ENCODE results near the gene TAL2.

The TAL2 gene

GRCh38 chr9:105686936-105687335 lies 24.7 kb downstream of the TAL2 start:
- no peak overlapping the region for H3K27ac ChIP-seq
- H3K4me2 ChIP-seq = no peak overlapping the region
- H3K36me3 ChIP-seq = no peaks in the 10 kb centered on the region
- no peaks in the 10 kb centered on the region for H3K9me3 ChIP-seq
- H4K20me1 ChIP-seq = no peaks in the 10 kb centered on the region
- no peak overlapping the region for H3K4me3 ChIP-seq
- H3K27me3 ChIP-seq = peaks cover 7% of the 10 kb centered on the region; the same call in 1 of the 2 replicates
- H3K9ac ChIP-seq = no peak overlapping the region
- TF ChIP-seq Cebpa-rat (IDR thresholded peaks at IDR 0.05) = no peak
- no peaks in the 10 kb centered on the region for H3K4me1 ChIP-seq

GRCh38 chr9:105690742-105691141 lies 28.5 kb downstream of the TAL2 start:
- Histone ChIP-seq H3K4me2 (no peak overlapping the region), H3K27ac (no peak overlapping the region), H3K9me3 (no peaks in the 10 kb centered on the region), H3K4me1 (peaks cover 17% of the 10 kb centered on the region), H3K9ac (no peak overlapping the region), H3K27me3 (peaks cover 35% of the 10 kb centered on the region), H3K4me3 (no peak overlapping the region), H4K20me1 (no peaks in the 10 kb centered on the region; the same call in 1 of the 2 replicates), H3K36me3 (no peaks in the 10 kb centered on the region)
- TF ChIP-seq Cebpa-rat (IDR thresholded peaks at IDR 0.05) = no peak

- H3K4me1 ChIP-seq = peaks cover 22% of the 10 kb centered on the region
- H3K36me3 ChIP-seq = no peaks in the 10 kb centered on the region
- H3K9ac ChIP-seq = peak overlapping the region; percentile 47; the same call in 1 of the 2 replicates
- TF ChIP-seq Cebpa-rat (IDR thresholded peaks at IDR 0.05) = no peak
- H3K4me2 ChIP-seq = peak overlapping the region; percentile 86
- H3K4me3 ChIP-seq = peak overlapping the region; percentile 76
- peaks cover 35% of the 10 kb centered on the region for H3K27me3 ChIP-seq
- no peak overlapping the region for H3K27ac ChIP-seq
- H4K20me1 ChIP-seq = no peaks in the 10 kb centered on the region; the same call in 1 of the 2 replicates
- H3K9me3 ChIP-seq = no peaks in the 10 kb centered on the region
These were observed 31.4 kb downstream of the TAL2 start for GRCh38 chr9:105693435-105694189.

- Histone ChIP-seq H3K9me3 (no peaks in the 10 kb centered on the region), H3K4me1 (peaks cover 22% of the 10 kb centered on the region), H3K27ac (no peak within 1 kb of the TSS), H3K4me2 (peak within 1 kb of the TSS; percentile 86), H3K4me3 (peak within 1 kb of the TSS; percentile 76), H3K36me3 (no peaks in the 10 kb centered on the region), H3K9ac (peak within 1 kb of the TSS; percentile 64; the same call in 1 of the 2 replicates), H4K20me1 (no peaks in the 10 kb centered on the region; the same call in 1 of the 2 replicates), H3K27me3 (peaks cover 35% of the 10 kb centered on the region)
- TF ChIP-seq Cebpa-rat (IDR thresholded peaks at IDR 0.05) = no peak
These were observed 32.1 kb downstream of the TAL2 start, which contains the start of gene TMEM38B for GRCh38 chr9:105694190-105694847. TMEM38B (plus strand) TSS chr9:105694541; CDS start chr9:105694661, 120 bp downstream.

- Histone ChIP-seq H3K4me1 (peaks cover 24% of the 10 kb centered on the region), H4K20me1 (no peaks in the 10 kb centered on the region; the same call in 1 of the 2 replicates), H3K9ac (peak overlapping the region; percentile 64; the same call in 1 of the 2 replicates), H3K36me3 (no peaks in the 10 kb centered on the region), H3K4me2 (peak overlapping the region; percentile 86), H3K27me3 (peaks cover 35% of the 10 kb centered on the region), H3K4me3 (peak overlapping the region; percentile 76), H3K27ac (no peak overlapping the region), H3K9me3 (no peaks in the 10 kb centered on the region)
- TF ChIP-seq Cebpa-rat (IDR thresholded peaks at IDR 0.05) = no peak
These were observed 32.8 kb downstream of the TAL2 start for GRCh38 chr9:105694848-105695581.

DNA sequence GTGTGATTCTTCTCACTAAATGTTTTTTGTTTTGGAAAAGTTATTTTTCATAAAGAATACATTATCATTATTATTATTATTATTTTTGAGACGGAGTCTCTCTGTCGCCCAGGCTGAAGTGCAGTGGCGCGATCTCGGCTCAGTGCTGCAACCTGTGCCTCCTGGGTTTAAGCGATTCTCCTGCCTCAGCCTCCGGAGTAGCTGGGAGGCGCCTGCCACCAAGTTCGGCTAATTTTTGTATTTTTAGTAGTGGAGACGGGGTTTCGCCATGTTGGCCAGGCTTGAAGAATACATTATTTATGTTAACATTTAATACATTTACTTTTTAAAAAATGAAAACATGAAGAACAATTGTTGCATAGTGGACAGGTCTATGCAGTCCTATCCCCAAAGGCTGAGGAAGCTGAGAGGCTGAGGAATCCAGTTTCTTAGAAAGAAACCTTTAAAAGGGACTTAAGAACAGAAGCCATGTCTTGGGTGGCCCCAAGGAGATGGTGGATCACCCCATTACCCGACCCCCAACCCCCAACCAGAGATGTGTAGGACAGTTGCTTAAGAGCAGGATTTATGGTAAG lies 34.0 kb downstream of the TAL2 start:
- no peaks in the 10 kb centered on the region; the same call in 1 of the 2 replicates for H4K20me1 ChIP-seq
- H3K4me2 ChIP-seq = no peak overlapping the region
- H3K36me3 ChIP-seq = no peaks in the 10 kb centered on the region
- peaks cover 36% of the 10 kb centered on the region for H3K4me1 ChIP-seq
- H3K27ac ChIP-seq = no peak overlapping the region
- H3K9me3 ChIP-seq = no peaks in the 10 kb centered on the region
- TF ChIP-seq Cebpa-rat (IDR thresholded peaks at IDR 0.05) = no peak
- no peak overlapping the region for H3K4me3 ChIP-seq
- H3K27me3 ChIP-seq = peaks cover 34% of the 10 kb centered on the region
- H3K9ac ChIP-seq = no peak overlapping the region

DNA sequence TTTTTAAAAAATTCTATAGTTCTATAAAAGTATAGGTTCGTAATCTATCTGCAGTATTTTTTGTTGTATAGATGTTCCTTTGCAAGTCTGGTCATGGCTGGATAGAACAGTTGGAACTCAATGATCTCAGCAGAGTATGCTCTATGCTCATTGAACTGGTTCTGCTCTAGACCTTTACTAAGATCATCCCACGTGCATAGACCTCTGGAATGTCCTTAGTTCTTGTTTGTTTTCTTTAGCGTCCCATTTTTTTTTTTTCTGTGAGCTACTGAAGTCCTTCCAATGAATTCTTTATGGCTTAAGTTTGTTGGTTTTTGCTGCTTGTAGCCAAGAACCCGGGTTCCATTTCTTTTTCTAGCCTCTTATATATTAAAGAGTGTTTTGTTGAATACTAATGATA lies 35.6 kb downstream of the TAL2 start:
- Histone ChIP-seq H3K9ac (no peak overlapping the region), H3K9me3 (peaks cover 4% of the 10 kb centered on the region; the same call in 1 of the 2 replicates), H3K4me1 (peaks cover 37% of the 10 kb centered on the region), H3K4me3 (no peak overlapping the region), H4K20me1 (no peaks in the 10 kb centered on the region; the same call in 1 of the 2 replicates), H3K4me2 (no peak overlapping the region), H3K36me3 (no peaks in the 10 kb centered on the region), H3K27ac (no peak overlapping the region), H3K27me3 (peaks cover 19% of the 10 kb centered on the region)
- TF ChIP-seq Cebpa-rat (IDR thresholded peaks at IDR 0.05) = no peak

GRCh38 chr9:105698348-105698870 lies 36.2 kb downstream of the TAL2 start:
- Histone ChIP-seq H3K4me1 (peaks cover 35% of the 10 kb centered on the region), H3K4me2 (no peak overlapping the region), H3K27ac (no peak overlapping the region), H3K27me3 (peaks cover 13% of the 10 kb centered on the region), H4K20me1 (no peaks in the 10 kb centered on the region; the same call in 1 of the 2 replicates), H3K9ac (no peak overlapping the region), H3K36me3 (no peaks in the 10 kb centered on the region), H3K9me3 (peaks cover 9% of the 10 kb centered on the region; the same call in 1 of the 2 replicates), H3K4me3 (no peak overlapping the region)
- no peak for TF ChIP-seq Cebpa-rat (IDR thresholded peaks at IDR 0.05)

DNA sequence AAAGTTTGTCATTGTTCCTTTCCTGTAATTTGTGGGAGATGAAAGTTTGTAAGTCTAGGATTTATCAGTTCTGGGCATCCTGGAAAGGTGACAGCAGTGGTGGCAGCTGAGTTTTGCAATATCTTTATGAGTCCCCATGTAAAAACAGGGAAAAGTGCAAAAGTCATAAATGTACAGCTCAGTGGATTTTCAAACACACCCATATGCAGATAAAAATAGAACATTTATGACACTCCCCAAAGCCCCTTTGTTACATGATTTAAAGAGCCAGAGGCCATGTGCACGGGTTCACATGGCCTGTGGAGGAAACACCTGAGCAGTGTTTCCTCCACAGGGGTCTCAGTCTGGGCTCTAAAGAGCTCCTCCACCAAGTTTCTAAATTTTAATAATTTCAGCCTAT lies 38.4 kb downstream of the TAL2 start:
- Histone ChIP-seq H3K4me2 (peak overlapping the region; percentile 65), H3K4me1 (peaks cover 21% of the 10 kb centered on the region), H3K36me3 (no peaks in the 10 kb centered on the region), H3K27me3 (no peaks in the 10 kb centered on the region), H3K9ac (no peak overlapping the region), H3K4me3 (no peak overlapping the region), H4K20me1 (no peaks in the 10 kb centered on the region; the same call in 1 of the 2 replicates), H3K27ac (no peak overlapping the region), H3K9me3 (peaks cover 9% of the 10 kb centered on the region; the same call in 1 of the 2 replicates)
- no peak for TF ChIP-seq Cebpa-rat (IDR thresholded peaks at IDR 0.05)
